OCI-LY7 (cell line): ENCODE data around the gene HIGD1C.

Source experiments
- EZH2phosphoT487 ChIP-seq: fragments of 200-600 bp; sonication (generic); IDR thresholded peaks from 2 replicates; pipeline ENCODE4 v1.6.1; 2018; ENCODE audit warnings: low read depth, borderline replicate concordance, mild to moderate bottlenecking, mixed run types, antibody characterized with exemption, low read length, moderate library complexity, mixed read lengths
- TF ChIP-seq, protein P1 (sequence below): fragments of 200-600 bp; sonication (generic); conservative IDR thresholded peaks from 2 replicates; pipeline ENCODE4 v1.5.1; 2014; ENCODE audit warnings: mild to moderate bottlenecking, antibody characterized with exemption, low read length, moderate library complexity, mixed read lengths

DNA sequence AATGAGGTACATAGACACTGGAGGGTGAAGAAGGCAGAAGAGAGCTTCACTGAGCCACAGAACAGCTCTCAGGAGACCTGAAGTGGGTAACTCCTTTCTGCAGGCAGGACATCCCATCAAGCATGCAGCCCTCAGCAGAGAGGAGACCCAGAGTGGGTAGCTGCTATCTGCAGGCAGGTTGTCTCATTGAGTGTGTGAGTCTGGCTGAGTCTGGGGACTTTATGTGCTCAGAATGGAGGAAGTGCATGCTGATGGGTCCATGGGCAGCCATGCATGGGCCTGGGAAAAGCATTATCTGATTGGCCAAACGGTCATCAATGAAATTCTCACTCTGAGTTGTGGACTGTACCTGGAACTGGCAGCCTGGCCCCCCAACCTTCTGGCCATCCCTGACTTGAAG, 14.7 kb upstream of the HIGD1C start:
- TF ChIP-seq EZH2phosphoT487, result no peak
- TF ChIP-seq, protein P1, sequence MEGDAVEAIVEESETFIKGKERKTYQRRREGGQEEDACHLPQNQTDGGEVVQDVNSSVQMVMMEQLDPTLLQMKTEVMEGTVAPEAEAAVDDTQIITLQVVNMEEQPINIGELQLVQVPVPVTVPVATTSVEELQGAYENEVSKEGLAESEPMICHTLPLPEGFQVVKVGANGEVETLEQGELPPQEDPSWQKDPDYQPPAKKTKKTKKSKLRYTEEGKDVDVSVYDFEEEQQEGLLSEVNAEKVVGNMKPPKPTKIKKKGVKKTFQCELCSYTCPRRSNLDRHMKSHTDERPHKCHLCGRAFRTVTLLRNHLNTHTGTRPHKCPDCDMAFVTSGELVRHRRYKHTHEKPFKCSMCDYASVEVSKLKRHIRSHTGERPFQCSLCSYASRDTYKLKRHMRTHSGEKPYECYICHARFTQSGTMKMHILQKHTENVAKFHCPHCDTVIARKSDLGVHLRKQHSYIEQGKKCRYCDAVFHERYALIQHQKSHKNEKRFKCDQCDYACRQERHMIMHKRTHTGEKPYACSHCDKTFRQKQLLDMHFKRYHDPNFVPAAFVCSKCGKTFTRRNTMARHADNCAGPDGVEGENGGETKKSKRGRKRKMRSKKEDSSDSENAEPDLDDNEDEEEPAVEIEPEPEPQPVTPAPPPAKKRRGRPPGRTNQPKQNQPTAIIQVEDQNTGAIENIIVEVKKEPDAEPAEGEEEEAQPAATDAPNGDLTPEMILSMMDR, result no peak
